ENCODE results near the gene GOLT1A. TPM values are rescaled to one million over a fixed set of nuclear protein-coding genes. Genes with fewer than 3 reads are reported as not detected.

GOLT1A gene
- total and polyA plus RNA-seq, 2 of the 8 experiments (the other 6 are each of a cell fraction or from before 2014, with no cell fraction given) = 7.5 to 8.5 TPM

DNA sequence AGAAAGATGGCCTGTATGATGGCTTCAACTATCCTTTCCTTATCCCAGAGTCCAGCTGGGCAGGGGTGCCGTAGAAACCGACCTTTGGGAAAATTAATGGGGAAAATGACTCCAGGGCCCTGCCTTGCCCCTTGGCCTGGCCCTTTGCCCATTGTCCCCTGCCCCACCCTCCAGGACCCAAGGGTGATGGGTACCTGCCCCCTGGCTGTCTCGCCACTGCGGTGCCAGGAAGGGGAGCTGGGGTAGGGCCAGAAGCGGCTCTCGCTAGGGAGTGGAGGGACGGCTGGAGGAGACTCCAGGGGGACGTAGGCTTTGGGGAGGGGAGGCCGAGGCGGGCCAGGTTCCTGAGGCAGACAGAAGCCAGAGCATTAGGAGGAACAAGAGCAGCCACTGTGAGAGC, 29.1 kb upstream of the GOLT1A start (continued):
- TF ChIP-seq, protein P1, sequence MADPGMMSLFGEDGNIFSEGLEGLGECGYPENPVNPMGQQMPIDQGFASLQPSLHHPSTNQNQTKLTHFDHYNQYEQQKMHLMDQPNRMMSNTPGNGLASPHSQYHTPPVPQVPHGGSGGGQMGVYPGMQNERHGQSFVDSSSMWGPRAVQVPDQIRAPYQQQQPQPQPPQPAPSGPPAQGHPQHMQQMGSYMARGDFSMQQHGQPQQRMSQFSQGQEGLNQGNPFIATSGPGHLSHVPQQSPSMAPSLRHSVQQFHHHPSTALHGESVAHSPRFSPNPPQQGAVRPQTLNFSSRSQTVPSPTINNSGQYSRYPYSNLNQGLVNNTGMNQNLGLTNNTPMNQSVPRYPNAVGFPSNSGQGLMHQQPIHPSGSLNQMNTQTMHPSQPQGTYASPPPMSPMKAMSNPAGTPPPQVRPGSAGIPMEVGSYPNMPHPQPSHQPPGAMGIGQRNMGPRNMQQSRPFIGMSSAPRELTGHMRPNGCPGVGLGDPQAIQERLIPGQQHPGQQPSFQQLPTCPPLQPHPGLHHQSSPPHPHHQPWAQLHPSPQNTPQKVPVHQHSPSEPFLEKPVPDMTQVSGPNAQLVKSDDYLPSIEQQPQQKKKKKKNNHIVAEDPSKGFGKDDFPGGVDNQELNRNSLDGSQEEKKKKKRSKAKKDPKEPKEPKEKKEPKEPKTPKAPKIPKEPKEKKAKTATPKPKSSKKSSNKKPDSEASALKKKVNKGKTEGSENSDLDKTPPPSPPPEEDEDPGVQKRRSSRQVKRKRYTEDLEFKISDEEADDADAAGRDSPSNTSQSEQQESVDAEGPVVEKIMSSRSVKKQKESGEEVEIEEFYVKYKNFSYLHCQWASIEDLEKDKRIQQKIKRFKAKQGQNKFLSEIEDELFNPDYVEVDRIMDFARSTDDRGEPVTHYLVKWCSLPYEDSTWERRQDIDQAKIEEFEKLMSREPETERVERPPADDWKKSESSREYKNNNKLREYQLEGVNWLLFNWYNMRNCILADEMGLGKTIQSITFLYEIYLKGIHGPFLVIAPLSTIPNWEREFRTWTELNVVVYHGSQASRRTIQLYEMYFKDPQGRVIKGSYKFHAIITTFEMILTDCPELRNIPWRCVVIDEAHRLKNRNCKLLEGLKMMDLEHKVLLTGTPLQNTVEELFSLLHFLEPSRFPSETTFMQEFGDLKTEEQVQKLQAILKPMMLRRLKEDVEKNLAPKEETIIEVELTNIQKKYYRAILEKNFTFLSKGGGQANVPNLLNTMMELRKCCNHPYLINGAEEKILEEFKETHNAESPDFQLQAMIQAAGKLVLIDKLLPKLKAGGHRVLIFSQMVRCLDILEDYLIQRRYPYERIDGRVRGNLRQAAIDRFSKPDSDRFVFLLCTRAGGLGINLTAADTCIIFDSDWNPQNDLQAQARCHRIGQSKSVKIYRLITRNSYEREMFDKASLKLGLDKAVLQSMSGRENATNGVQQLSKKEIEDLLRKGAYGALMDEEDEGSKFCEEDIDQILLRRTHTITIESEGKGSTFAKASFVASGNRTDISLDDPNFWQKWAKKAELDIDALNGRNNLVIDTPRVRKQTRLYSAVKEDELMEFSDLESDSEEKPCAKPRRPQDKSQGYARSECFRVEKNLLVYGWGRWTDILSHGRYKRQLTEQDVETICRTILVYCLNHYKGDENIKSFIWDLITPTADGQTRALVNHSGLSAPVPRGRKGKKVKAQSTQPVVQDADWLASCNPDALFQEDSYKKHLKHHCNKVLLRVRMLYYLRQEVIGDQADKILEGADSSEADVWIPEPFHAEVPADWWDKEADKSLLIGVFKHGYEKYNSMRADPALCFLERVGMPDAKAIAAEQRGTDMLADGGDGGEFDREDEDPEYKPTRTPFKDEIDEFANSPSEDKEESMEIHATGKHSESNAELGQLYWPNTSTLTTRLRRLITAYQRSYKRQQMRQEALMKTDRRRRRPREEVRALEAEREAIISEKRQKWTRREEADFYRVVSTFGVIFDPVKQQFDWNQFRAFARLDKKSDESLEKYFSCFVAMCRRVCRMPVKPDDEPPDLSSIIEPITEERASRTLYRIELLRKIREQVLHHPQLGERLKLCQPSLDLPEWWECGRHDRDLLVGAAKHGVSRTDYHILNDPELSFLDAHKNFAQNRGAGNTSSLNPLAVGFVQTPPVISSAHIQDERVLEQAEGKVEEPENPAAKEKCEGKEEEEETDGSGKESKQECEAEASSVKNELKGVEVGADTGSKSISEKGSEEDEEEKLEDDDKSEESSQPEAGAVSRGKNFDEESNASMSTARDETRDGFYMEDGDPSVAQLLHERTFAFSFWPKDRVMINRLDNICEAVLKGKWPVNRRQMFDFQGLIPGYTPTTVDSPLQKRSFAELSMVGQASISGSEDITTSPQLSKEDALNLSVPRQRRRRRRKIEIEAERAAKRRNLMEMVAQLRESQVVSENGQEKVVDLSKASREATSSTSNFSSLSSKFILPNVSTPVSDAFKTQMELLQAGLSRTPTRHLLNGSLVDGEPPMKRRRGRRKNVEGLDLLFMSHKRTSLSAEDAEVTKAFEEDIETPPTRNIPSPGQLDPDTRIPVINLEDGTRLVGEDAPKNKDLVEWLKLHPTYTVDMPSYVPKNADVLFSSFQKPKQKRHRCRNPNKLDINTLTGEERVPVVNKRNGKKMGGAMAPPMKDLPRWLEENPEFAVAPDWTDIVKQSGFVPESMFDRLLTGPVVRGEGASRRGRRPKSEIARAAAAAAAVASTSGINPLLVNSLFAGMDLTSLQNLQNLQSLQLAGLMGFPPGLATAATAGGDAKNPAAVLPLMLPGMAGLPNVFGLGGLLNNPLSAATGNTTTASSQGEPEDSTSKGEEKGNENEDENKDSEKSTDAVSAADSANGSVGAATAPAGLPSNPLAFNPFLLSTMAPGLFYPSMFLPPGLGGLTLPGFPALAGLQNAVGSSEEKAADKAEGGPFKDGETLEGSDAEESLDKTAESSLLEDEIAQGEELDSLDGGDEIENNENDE (IDR thresholded peaks at IDR 0.05; ENCODE audit: insufficient replicate concordance, low read length) = no peak
